BJ (cell line): Measurements from ENCODE around the gene KCNG4. TPM values are rescaled to one million over a fixed set of nuclear protein-coding genes. Genes with fewer than 3 reads are reported as not detected.

Experiments
- CTCF ChIA-PET: fragments of 350-600 bp; formaldehyde crosslinking; extraction: SDS; loops from one replicate; lab custom pipeline; 2021; ENCODE audit warnings: antibody characterized with exemption, inconsistent platforms; lab: Yijun Ruan, JAX
- POLR2A ChIA-PET: fragments of 300-600 bp; sonication (Branson Sonifier 250); formaldehyde crosslinking; extraction: SDS; loops from one replicate; lab custom pipeline; 2021; ENCODE audit warnings: antibody characterized with exemption; lab: Charles Lee
- DNase-seq: peaks from one replicate; pipeline ENCODE4 v3.0.0-alpha.2; 2011; ENCODE audit warnings: low read depth
- H3K27me3 ChIP-seq: 2 replicates; pipeline ENCODE4 v1.6.0; 2011; ENCODE audit warnings: low read length; ENCODE audit not compliant: control insufficient read depth, insufficient read depth
- H3K36me3 ChIP-seq: 2 replicates; pipeline ENCODE4 v1.5.1; 2011; ENCODE audit warnings: low read length; ENCODE audit not compliant: control insufficient read depth, insufficient read depth
- H3K4me3 ChIP-seq: 2 replicates; pipeline ENCODE4 v1.5.1; 2011; ENCODE audit warnings: low read depth, mild to moderate bottlenecking, control low read depth, low read length
- CTCF ChIP-seq: IDR thresholded peaks from 2 replicates; pipeline ENCODE4 v1.5.1; 2011; ENCODE audit warnings: low read depth, mild to moderate bottlenecking, control low read depth, inconsistent platforms, low read length, moderate library complexity; ENCODE audit not compliant: insufficient read depth
- polyA plus RNA-seq: library from polyadenylated mRNA; depleted of rRNA; stranded (reverse); fragments of >200 nt; gene quantifications from 2 replicates; pipeline ENCODE4 v1.2.3, GENCODE V29; 2011

Gene KCNG4
- polyA plus RNA-seq, 1 experiment, result not detected

- ChIA-PET CTCF (interaction anchor here (1.1 kb wide), 1 partner anchor 17 kb away, joined by 5 read pairs; no protein-coding TSS in a partner anchor), POLR2A (no interaction called here)
- 0 out of 2 replicates have a peak, but pooled peaks cover 4% of the 10 kb centered on the region for H3K27me3 ChIP-seq
- no peaks in the 10 kb centered on the region for H3K36me3 ChIP-seq
- DNase-seq, result no peak
- no peak overlapping the region for H3K4me3 ChIP-seq
- no peak for TF ChIP-seq CTCF
Observed at GRCh38 chr16:84259691-84260090, 19.9 kb upstream of the KCNG4 start.

- POLR2A ChIA-PET, result no interaction called here
- no peak for DNase-seq
- H3K27me3 ChIP-seq, result peaks cover 6% of the 10 kb centered on the region; the same call in 1 of the 2 replicates
- CTCF ChIA-PET, result interaction anchor here (1.3 to 3.4 kb wide), 2 partner anchors 19 to 50 kb away, joined by 6 to 16 read pairs; no protein-coding TSS in a partner anchor
- TF ChIP-seq CTCF, result no peak
- no peak overlapping the region for H3K4me3 ChIP-seq
- no peaks in the 10 kb centered on the region for H3K36me3 ChIP-seq
Observed at GRCh38 chr16:84258266-84258665, 18.5 kb upstream of the KCNG4 start.

GRCh38 chr16:84255050-84255810 is 15.4 kb upstream of the KCNG4 start:
- no peak for DNase-seq
- no peak for TF ChIP-seq CTCF
- ChIA-PET CTCF (no interaction called here), POLR2A (no interaction called here)
- no peak overlapping the region for H3K4me3 ChIP-seq
- H3K27me3 ChIP-seq, result peaks cover 6% of the 10 kb centered on the region
- no peaks in the 10 kb centered on the region for H3K36me3 ChIP-seq

GRCh38 chr16:84254062-84254461 is 14.2 kb upstream of the KCNG4 start:
- ChIA-PET CTCF (no interaction called here), POLR2A (no interaction called here)
- Histone ChIP-seq H3K27me3 (peaks cover 9% of the 10 kb centered on the region), H3K36me3 (no peaks in the 10 kb centered on the region), H3K4me3 (no peak overlapping the region)
- no peak for DNase-seq
- TF ChIP-seq CTCF, result no peak

GRCh38 chr16:84253173-84253572 is 13.4 kb upstream of the KCNG4 start:
- H3K27me3 ChIP-seq, result peaks cover 9% of the 10 kb centered on the region
- no peaks in the 10 kb centered on the region for H3K36me3 ChIP-seq
- H3K4me3 ChIP-seq, result no peak overlapping the region
- no peak for TF ChIP-seq CTCF
- ChIA-PET CTCF (no interaction called here), POLR2A (no interaction called here)
- no peak for DNase-seq
